NT2/D1 (cell line): ENCODE measurements around the gene MTG2.

Source experiments
- DNase-seq: peaks from one replicate; pipeline ENCODE4 v3.0.0-alpha.2; 2011; ENCODE audit warnings: low read depth, low spot score
- H3K27me3 ChIP-seq: 2 replicates; pipeline ENCODE4 v1.6.0; 2011; ENCODE audit warnings: mild to moderate bottlenecking; ENCODE audit not compliant: insufficient read length, insufficient read depth
- H3K36me3 ChIP-seq: 2 replicates; pipeline ENCODE4 v1.6.1; 2011; ENCODE audit warnings: mild to moderate bottlenecking, low read length, mixed read lengths; ENCODE audit not compliant: insufficient read depth, insufficient read length
- H3K4me1 ChIP-seq: 2 replicates; pipeline ENCODE4 v1.5.1; 2011; ENCODE audit not compliant: insufficient read depth, insufficient read length
- H3K4me3 ChIP-seq: 2 replicates; pipeline ENCODE4 v1.5.1; 2011; ENCODE audit warnings: low read depth; ENCODE audit not compliant: insufficient read length
- H3K9ac ChIP-seq: 2 replicates; pipeline ENCODE4 v1.6.0; 2011; ENCODE audit warnings: low read depth; ENCODE audit not compliant: insufficient read length
- H3K9me3 ChIP-seq: 2 replicates; pipeline ENCODE4 v1.5.1; 2011; ENCODE audit warnings: mild to moderate bottlenecking, low read length; ENCODE audit not compliant: insufficient read depth
- SUZ12 ChIP-seq: IDR thresholded peaks from 2 replicates; pipeline ENCODE4 v1.6.1; 2011; ENCODE audit not compliant: insufficient read length, insufficient read depth; ENCODE audit errors: extremely low read depth
- YY1 ChIP-seq: IDR thresholded peaks from 2 replicates; pipeline ENCODE4 v1.6.1; 2011; ENCODE audit not compliant: insufficient read length, insufficient read depth
- ZNF274 ChIP-seq: IDR thresholded peaks from 2 replicates; pipeline ENCODE4 v1.6.1; 2011; ENCODE audit warnings: mild to moderate bottlenecking, low read depth, low read length

The MTG2 gene

GRCh38 chr20:62196286-62196685 lies 13.5 kb downstream of the MTG2 start:
- peaks cover 69% of the 10 kb centered on the region for H3K36me3 ChIP-seq
- no peak for DNase-seq
- no peak for TF ChIP-seq ZNF274
- no peak for TF ChIP-seq YY1
- no peak for TF ChIP-seq SUZ12

GRCh38 chr20:62197311-62197710 lies 14.5 kb downstream of the MTG2 start:
- peaks cover 3% of the 10 kb centered on the region for H3K4me1 ChIP-seq
- H3K9ac ChIP-seq: no peak overlapping the region
- H3K36me3 ChIP-seq: peaks cover 72% of the 10 kb centered on the region
- DNase-seq: no peak
- TF ChIP-seq SUZ12: no peak
- no peak for TF ChIP-seq YY1
- no peak for TF ChIP-seq ZNF274
- no peaks in the 10 kb centered on the region for H3K27me3 ChIP-seq
- no peaks in the 10 kb centered on the region for H3K9me3 ChIP-seq
- H3K4me3 ChIP-seq: no peak overlapping the region

More at GRCh38 chr20:62196286-62196685, 13.5 kb downstream of the MTG2 start:
- H3K4me3 ChIP-seq: no peak overlapping the region
- no peaks in the 10 kb centered on the region for H3K27me3 ChIP-seq
- H3K9ac ChIP-seq: no peak overlapping the region
- H3K4me1 ChIP-seq: no peaks in the 10 kb centered on the region
- no peaks in the 10 kb centered on the region for H3K9me3 ChIP-seq

GRCh38 chr20:62197801-62198200 lies 15.0 kb downstream of the MTG2 start:
- Histone ChIP-seq H3K9me3 (no peaks in the 10 kb centered on the region), H3K4me3 (no peak overlapping the region), H3K4me1 (peaks cover 3% of the 10 kb centered on the region), H3K9ac (no peak overlapping the region), H3K36me3 (peaks cover 72% of the 10 kb centered on the region), H3K27me3 (no peaks in the 10 kb centered on the region)
- TF ChIP-seq SUZ12: no peak
- no peak for TF ChIP-seq YY1
- TF ChIP-seq ZNF274: no peak
- no peak for DNase-seq

GRCh38 chr20:62198496-62198895 lies 15.7 kb downstream of the MTG2 start:
- Histone ChIP-seq H3K27me3 (no peaks in the 10 kb centered on the region), H3K4me1 (peaks cover 3% of the 10 kb centered on the region), H3K4me3 (no peak overlapping the region), H3K9me3 (no peaks in the 10 kb centered on the region), H3K9ac (no peak overlapping the region), H3K36me3 (peaks cover 72% of the 10 kb centered on the region)
- no peak for TF ChIP-seq ZNF274
- no peak for TF ChIP-seq SUZ12
- TF ChIP-seq YY1: no peak
- no peak for DNase-seq

GRCh38 chr20:62198931-62199330 lies 16.1 kb downstream of the MTG2 start:
- Histone ChIP-seq H3K4me1 (peaks cover 3% of the 10 kb centered on the region), H3K9me3 (no peaks in the 10 kb centered on the region), H3K9ac (no peak overlapping the region), H3K36me3 (peaks cover 73% of the 10 kb centered on the region), H3K4me3 (no peak overlapping the region), H3K27me3 (no peaks in the 10 kb centered on the region)
- no peak for TF ChIP-seq ZNF274
- TF ChIP-seq YY1: no peak
- no peak for TF ChIP-seq SUZ12
- DNase-seq: no peak

GRCh38 chr20:62200491-62201172 lies 17.8 kb downstream of the MTG2 start:
- Histone ChIP-seq H3K9ac (no peak overlapping the region), H3K36me3 (peaks cover 71% of the 10 kb centered on the region), H3K4me1 (peaks cover 3% of the 10 kb centered on the region), H3K4me3 (no peak overlapping the region), H3K27me3 (no peaks in the 10 kb centered on the region), H3K9me3 (no peaks in the 10 kb centered on the region)
- no peak for DNase-seq
- TF ChIP-seq SUZ12 (no peak), YY1 (no peak), ZNF274 (no peak)

- H3K27me3 ChIP-seq: no peaks in the 10 kb centered on the region
- DNase-seq: no peak
- H3K4me1 ChIP-seq: peaks cover 3% of the 10 kb centered on the region
- TF ChIP-seq SUZ12 (no peak), ZNF274 (no peak), YY1 (no peak)
- H3K4me3 ChIP-seq: no peak overlapping the region
- H3K9me3 ChIP-seq: no peaks in the 10 kb centered on the region
- H3K9ac ChIP-seq: no peak overlapping the region
- peaks cover 71% of the 10 kb centered on the region for H3K36me3 ChIP-seq
These were observed 18.6 kb downstream of the MTG2 start for GRCh38 chr20:62201173-62202082.
